Measurements from ENCODE around the gene MBD2. TPM values are rescaled to one million over a fixed set of nuclear protein-coding genes. Genes with fewer than 3 reads are reported as not detected.
A peak's percentile ranks its signal among the peaks of the same experiment; 100 is the strongest.
"Not testable (repeated sequence)": the region's sequence is repeated elsewhere in the genome, so short reads cannot be mapped to it uniquely, and the experiment has no call there.

The MBD2 gene
- total and polyA plus RNA-seq, 7 donors = 16.0 to 44.7 (median 26.9) TPM

GRCh38 chr18:54222922-54223567, 1.4 kb downstream of the MBD2 start:
- no peak for TF ChIP-seq CTCF (IDR thresholded peaks at IDR 0.05)
- peak overlapping the region; percentile 74 for H3K4me3 ChIP-seq
- H3K4me1 ChIP-seq = peaks cover 21% of the 10 kb centered on the region
- WGBS, 3 donors = 18 to 28% (median 23%) methylated on average over 5 of the region's 5 CpGs
- no peaks in the 10 kb centered on the region for H3K36me3 ChIP-seq (ENCODE audit: insufficient read depth in 1 of 2, low read depth in 1 of 2)
- H3K27ac ChIP-seq = peak overlapping the region; percentile 62
- H3K27me3 ChIP-seq (ENCODE audit: insufficient read depth in 3 of 3, low read length in 2 of 3) = no peaks in the 10 kb centered on the region
- ATAC-seq (no peak), DNase-seq (no peak)
- intact Hi-C loops (cut with DNase I) = loop anchor here in 1 of 2 donors (5.0 kb wide), 1 partner anchor 44 kb away; the partner anchor contains the start of gene POLI
- no peaks in the 10 kb centered on the region for H3K9me3 ChIP-seq

GRCh38 chr18:54220406-54220805, 4.1 kb downstream of the MBD2 start:
- DNase-seq (no peak), ATAC-seq (no peak)
- Histone ChIP-seq H3K27me3 (ENCODE audit: insufficient read depth in 3 of 3, low read length in 2 of 3) (no peaks in the 10 kb centered on the region), H3K36me3 (ENCODE audit: insufficient read depth in 1 of 2, low read depth in 1 of 2) (no peaks in the 10 kb centered on the region), H3K4me3 (no peak overlapping the region), H3K27ac (no peak overlapping the region), H3K4me1 (peaks cover 29% of the 10 kb centered on the region), H3K9me3 (no peaks in the 10 kb centered on the region)
- intact Hi-C loops (cut with DNase I) = loop anchor here in 1 of 2 donors (5.0 kb wide), 1 partner anchor 47 kb away; the partner anchor contains the start of gene POLI
- TF ChIP-seq CTCF (IDR thresholded peaks at IDR 0.05) = no peak
- 84 to 91% (median 87%) methylated on average over 2 of the region's 2 CpGs for WGBS, 3 donors

- H3K4me3 ChIP-seq; ATAC-seq; H3K36me3 ChIP-seq (ENCODE audit: insufficient read depth in 1 of 2, low read depth in 1 of 2); H3K9me3 ChIP-seq; H3K27ac ChIP-seq; H3K27me3 ChIP-seq (ENCODE audit: insufficient read depth in 3 of 3, low read length in 2 of 3); intact Hi-C loops (cut with DNase I); DNase-seq: not testable (repeated sequence)
- 91 to 95% (median 93%) methylated on average over 6 of the region's 6 CpGs for WGBS, 3 donors
- peaks cover 29% of the 10 kb centered on the region for H3K4me1 ChIP-seq
Observed at GRCh38 chr18:54218803-54219202, 5.7 kb downstream of the MBD2 start.

GRCh38 chr18:54218299-54218698, 6.2 kb downstream of the MBD2 start:
- H3K9me3 ChIP-seq = no peaks in the 10 kb centered on the region
- H3K27ac ChIP-seq = no peak overlapping the region
- no peak for ATAC-seq
- no peaks in the 10 kb centered on the region for H3K27me3 ChIP-seq (ENCODE audit: insufficient read depth in 3 of 3, low read length in 2 of 3)
- H3K4me1 ChIP-seq = peaks cover 26% of the 10 kb centered on the region
- no peak overlapping the region for H3K4me3 ChIP-seq
- no peak for DNase-seq
- intact Hi-C loops (cut with DNase I) = no loop called here
- WGBS, 3 donors = 87 to 100% (median 96%) methylated on average over 2 of the region's 2 CpGs
- TF ChIP-seq CTCF (IDR thresholded peaks at IDR 0.05) = no peak
- H3K36me3 ChIP-seq (ENCODE audit: insufficient read depth in 1 of 2, low read depth in 1 of 2) = no peaks in the 10 kb centered on the region

GRCh38 chr18:54217624-54218023, 6.8 kb downstream of the MBD2 start:
- intact Hi-C loops (cut with DNase I) = no loop called here
- H3K4me1 ChIP-seq = peaks cover 19% of the 10 kb centered on the region

More at GRCh38 chr18:54217624-54218023, 6.8 kb downstream of the MBD2 start:
- Histone ChIP-seq H3K27ac (no peak overlapping the region), H3K27me3 (ENCODE audit: insufficient read depth in 3 of 3, low read length in 2 of 3) (no peaks in the 10 kb centered on the region), H3K36me3 (ENCODE audit: insufficient read depth in 1 of 2, low read depth in 1 of 2) (no peaks in the 10 kb centered on the region), H3K9me3 (no peaks in the 10 kb centered on the region), H3K4me3 (no peak overlapping the region)
- ATAC-seq (no peak), DNase-seq (no peak)
- 88 to 100% (median 93%) methylated on average over 1 of the region's 1 CpG for WGBS, 3 donors
- TF ChIP-seq CTCF (IDR thresholded peaks at IDR 0.05) = no peak

Measured in psoas muscle (tissue), 8 donors.